H1 (cell line): ENCODE measurements around the gene SMARCD1.

Experiments
- ASH2L ChIP-seq: fragments of 200-600, 300-600 bp; sonication (generic); IDR thresholded peaks from one replicate; pipeline ENCODE4 v1.7.1; 2017; ENCODE audit warnings: low read length
- ATF2 ChIP-seq: IDR thresholded peaks from 2 replicates; pipeline ENCODE4 v1.6.1; 2012; ENCODE audit warnings: low read length, inconsistent platforms
- EZH2 ChIP-seq: fragments of 200-600 bp; sonication (generic); IDR thresholded peaks from 2 replicates; pipeline ENCODE4 v1.7.1; 2012; ENCODE audit warnings: low read depth, mild to moderate bottlenecking, moderate library complexity, low read length, inconsistent platforms; ENCODE audit not compliant: severe bottlenecking
- GABPA ChIP-seq: IDR thresholded peaks from 2 replicates; pipeline ENCODE4 v1.6.1; 2011; ENCODE audit warnings: mild to moderate bottlenecking, low read length, moderate library complexity, borderline replicate concordance; ENCODE audit not compliant: insufficient read depth
- GTF2F1 ChIP-seq: IDR thresholded peaks from 2 replicates; pipeline ENCODE4 v1.6.1; 2012; ENCODE audit warnings: low read depth, low read length, improper control_type of control experiment, borderline replicate concordance
- KDM1A ChIP-seq: fragments of 200-600, 300-600 bp; sonication (generic); IDR thresholded peaks from 2 replicates; pipeline ENCODE4 v1.7.1; 2016; ENCODE audit warnings: mild to moderate bottlenecking, low read length, borderline replicate concordance
- MAFK ChIP-seq: IDR thresholded peaks from 2 replicates; pipeline ENCODE4 v1.6.1; 2012; ENCODE audit warnings: low read depth, mild to moderate bottlenecking, improper control_type of control experiment, low read length
- MAX ChIP-seq: IDR thresholded peaks from 2 replicates; pipeline ENCODE4 v1.6.1; 2012; ENCODE audit warnings: inconsistent platforms
- POLR2A ChIP-seq, 2 experiments: IDR thresholded peaks; 1 replicate in 1 of 2; 2 replicates in 1 of 2; pipeline ENCODE4 v1.6.1; 2011; ENCODE audit warnings: low read depth in 2 of 2, low read length in 2 of 2, mild to moderate bottlenecking in 2 of 2; ENCODE audit errors: control extremely low read depth in 1 of 2
- SP1 ChIP-seq: IDR thresholded peaks from 2 replicates; pipeline ENCODE4 v1.6.1; 2011; ENCODE audit warnings: low read depth, low read length
- SP4 ChIP-seq: IDR thresholded peaks from 2 replicates; pipeline ENCODE4 v1.6.1; 2012; ENCODE audit warnings: low read length, inconsistent platforms
- SUZ12 ChIP-seq: fragments of 200-600 bp; sonication (generic); IDR thresholded peaks from 2 replicates; pipeline ENCODE4 v1.6.1; 2012; ENCODE audit warnings: mild to moderate bottlenecking, inconsistent platforms, low read length, moderate library complexity, mixed read lengths
- TF ChIP-seq, protein P1 (sequence below), 3 experiments: IDR thresholded peaks; 1 replicate in 2 of 3; 2 replicates in 1 of 3; pipeline versions ENCODE4 v1.5.1 to v1.6.1; 2011; ENCODE audit warnings: low read length in 3 of 3, mild to moderate bottlenecking in 3 of 3, inconsistent platforms in 2 of 3, low read depth in 1 of 3, moderate library complexity in 1 of 3; ENCODE audit not compliant: insufficient read depth in 1 of 3; ENCODE audit errors: control extremely low read depth in 1 of 3
- TF ChIP-seq, protein P2 (sequence below): IDR thresholded peaks from 2 replicates; pipeline ENCODE4 v1.6.1; 2011; ENCODE audit warnings: low read length, improper control_type of control experiment

DNA sequence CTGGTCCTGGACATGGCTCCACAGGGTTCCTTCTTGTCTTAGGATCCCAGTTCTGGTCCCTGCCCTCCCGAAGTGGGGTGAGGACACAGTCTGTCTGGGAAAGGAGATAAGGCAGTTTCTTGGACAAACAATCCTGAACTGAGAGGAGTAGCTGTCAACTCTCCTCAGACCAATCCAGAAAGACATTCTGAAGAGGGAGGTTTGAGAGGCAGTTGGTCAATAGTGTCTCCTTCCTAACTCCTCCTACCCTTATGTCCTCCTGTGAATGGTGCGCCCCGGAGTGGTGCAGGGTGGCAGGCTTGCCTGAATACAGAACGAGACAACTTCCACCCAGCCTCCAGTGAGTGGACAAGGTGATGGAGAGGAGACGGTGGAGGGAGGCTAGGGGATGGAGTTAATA, 43.2 kb upstream of the SMARCD1 start:
- TF ChIP-seq, protein P1, sequence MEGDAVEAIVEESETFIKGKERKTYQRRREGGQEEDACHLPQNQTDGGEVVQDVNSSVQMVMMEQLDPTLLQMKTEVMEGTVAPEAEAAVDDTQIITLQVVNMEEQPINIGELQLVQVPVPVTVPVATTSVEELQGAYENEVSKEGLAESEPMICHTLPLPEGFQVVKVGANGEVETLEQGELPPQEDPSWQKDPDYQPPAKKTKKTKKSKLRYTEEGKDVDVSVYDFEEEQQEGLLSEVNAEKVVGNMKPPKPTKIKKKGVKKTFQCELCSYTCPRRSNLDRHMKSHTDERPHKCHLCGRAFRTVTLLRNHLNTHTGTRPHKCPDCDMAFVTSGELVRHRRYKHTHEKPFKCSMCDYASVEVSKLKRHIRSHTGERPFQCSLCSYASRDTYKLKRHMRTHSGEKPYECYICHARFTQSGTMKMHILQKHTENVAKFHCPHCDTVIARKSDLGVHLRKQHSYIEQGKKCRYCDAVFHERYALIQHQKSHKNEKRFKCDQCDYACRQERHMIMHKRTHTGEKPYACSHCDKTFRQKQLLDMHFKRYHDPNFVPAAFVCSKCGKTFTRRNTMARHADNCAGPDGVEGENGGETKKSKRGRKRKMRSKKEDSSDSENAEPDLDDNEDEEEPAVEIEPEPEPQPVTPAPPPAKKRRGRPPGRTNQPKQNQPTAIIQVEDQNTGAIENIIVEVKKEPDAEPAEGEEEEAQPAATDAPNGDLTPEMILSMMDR (IDR thresholded peaks at IDR 0.05; ENCODE audit: control extremely low read depth in 1 of 3, insufficient read depth in 1 of 3, low read depth in 1 of 3, low read length in 3 of 3), result no peak
- no peak for TF ChIP-seq EZH2
- no peak for TF ChIP-seq KDM1A
- TF ChIP-seq MAFK, result no peak
- TF ChIP-seq, protein P2, sequence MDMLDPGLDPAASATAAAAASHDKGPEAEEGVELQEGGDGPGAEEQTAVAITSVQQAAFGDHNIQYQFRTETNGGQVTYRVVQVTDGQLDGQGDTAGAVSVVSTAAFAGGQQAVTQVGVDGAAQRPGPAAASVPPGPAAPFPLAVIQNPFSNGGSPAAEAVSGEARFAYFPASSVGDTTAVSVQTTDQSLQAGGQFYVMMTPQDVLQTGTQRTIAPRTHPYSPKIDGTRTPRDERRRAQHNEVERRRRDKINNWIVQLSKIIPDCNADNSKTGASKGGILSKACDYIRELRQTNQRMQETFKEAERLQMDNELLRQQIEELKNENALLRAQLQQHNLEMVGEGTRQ, result no peak
- TF ChIP-seq GTF2F1, result no peak
- TF ChIP-seq SP4, result no peak
- no peak for TF ChIP-seq GABPA
- TF ChIP-seq MAX, result no peak
- no peak for TF ChIP-seq SP1
- no peak for TF ChIP-seq SUZ12
- TF ChIP-seq POLR2A (IDR thresholded peaks at IDR 0.05; ENCODE audit: control extremely low read depth in 1 of 2, low read depth in 2 of 2, low read length in 2 of 2), result no peak
- TF ChIP-seq ATF2, result no peak
- TF ChIP-seq ASH2L, result no peak
